Panc1 (cell line): ENCODE measurements around the gene CACNA1G.

Experiments
- CTCF ChIP-seq: fragments of 450-650 bp; IDR thresholded peaks from 2 replicates; pipeline ENCODE4 v1.5.1; 2017; ENCODE audit warnings: mild to moderate bottlenecking
- POLR2AphosphoS5 ChIP-seq: IDR thresholded peaks from 2 replicates; pipeline ENCODE4 v1.6.1; 2012; ENCODE audit warnings: mild to moderate bottlenecking, low read depth, low read length, moderate library complexity
- SIN3A ChIP-seq: IDR thresholded peaks from 2 replicates; pipeline ENCODE4 v1.6.1; 2012; ENCODE audit warnings: low read depth, mild to moderate bottlenecking, low read length, moderate library complexity, borderline replicate concordance; ENCODE audit not compliant: insufficient read depth

GRCh38 chr17:50545311-50545710 lies 15.2 kb upstream of the CACNA1G start:
- no peak for TF ChIP-seq CTCF
- no peak for TF ChIP-seq POLR2AphosphoS5
- no peak for TF ChIP-seq SIN3A
